Measurements from ENCODE around the gene SULT1A1.
"Not testable (repeated sequence)": the region's sequence is repeated elsewhere in the genome, so short reads cannot be mapped to it uniquely, and the experiment has no call there.

The SULT1A1 gene

DNA sequence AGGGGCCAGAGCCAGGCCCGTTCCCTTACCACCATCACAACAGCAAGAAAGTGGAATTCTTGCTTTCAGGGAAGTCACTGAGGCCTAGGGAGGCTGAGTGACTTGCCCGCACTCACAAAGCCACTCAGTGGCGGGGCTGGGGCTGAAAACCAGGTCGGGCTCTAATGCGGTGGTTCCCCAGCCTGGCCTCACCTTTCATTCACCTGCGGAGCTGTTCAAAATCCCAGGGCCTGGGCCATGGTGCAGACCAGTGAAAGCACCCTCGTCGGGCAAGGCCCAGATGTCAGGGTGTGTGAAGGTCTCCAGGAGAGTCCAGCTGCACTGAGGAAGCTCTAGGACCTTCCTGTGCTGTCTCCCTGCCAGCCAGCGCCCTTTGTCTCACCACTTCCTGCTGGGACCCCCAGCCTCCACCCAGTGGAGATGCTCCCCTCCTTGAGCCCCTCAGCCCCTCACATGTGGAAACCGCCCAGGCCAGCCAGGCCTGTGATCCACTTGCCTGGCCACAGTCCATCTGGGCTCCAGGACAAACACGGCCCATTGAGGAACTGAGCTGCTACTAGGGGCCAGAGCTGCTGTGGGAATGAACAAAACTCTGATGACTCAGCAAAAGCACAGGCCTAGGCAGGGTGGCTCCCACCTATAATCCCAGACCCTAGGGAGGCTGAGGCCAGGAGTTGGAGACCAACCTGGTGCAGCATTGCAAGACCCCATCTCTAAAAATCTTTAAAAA is 812 bp downstream of the SULT1A1 start:
- DNase-seq (ENCODE audit: low read depth, low spot score), result not testable (repeated sequence)

DNA sequence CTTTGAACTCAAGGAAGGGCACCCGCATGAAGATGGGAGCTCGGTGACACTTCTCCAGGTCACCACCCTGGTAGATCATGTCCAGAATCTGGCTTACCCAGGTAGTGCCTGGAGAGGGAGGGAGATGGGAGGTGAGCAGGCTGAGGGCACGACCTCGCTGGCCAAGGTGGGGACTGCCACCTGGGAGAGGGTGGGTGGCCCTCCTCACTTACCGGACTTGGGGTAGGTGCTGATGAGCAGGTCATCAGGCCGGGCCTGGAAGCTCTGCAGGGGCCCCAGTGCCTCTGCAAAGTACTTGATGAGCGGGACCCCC is 1.4 kb downstream of the SULT1A1 start:
- not testable (repeated sequence) for DNase-seq (ENCODE audit: low read depth, low spot score)

DNA sequence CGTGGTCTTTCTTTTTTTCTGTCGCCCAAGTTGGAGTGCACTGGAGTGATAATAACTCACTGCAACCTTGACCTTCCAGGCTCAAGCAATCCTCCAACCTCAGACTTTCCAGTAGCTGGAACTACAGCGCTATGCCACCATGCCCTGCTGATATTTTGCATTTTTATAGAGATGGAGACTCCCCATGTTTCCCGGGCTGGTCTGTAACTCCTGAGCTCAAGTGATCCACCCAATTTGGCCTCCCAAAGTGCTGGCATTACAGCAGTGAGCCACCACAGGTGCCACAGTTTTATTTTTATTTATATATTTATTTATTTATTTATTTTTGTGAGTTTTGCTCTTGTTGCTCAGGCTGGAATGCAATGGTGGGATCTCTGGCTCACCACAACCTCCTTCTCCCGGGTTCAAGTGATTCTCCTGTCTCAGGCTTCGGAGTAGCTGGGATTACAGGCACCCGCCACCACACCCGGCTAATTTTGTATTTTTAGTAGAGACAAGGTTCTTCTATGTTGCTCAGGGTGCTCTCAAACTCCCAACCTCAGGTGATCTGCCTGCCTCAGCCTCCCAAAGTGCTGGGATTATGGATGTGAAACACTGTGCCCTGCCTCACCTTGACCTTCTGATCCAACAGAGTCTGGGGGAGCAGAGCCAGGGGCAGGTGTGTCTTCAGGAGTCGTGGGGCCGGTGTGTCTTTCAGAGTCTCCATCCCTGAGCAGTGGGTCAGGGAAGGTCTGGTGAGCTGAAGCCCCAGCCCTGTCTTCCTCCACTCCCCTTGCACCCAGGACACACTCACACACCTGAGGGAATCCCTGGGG is 2.0 kb downstream of the SULT1A1 start:
- DNase-seq (ENCODE audit: low read depth, low spot score), result not testable (repeated sequence)

DNA sequence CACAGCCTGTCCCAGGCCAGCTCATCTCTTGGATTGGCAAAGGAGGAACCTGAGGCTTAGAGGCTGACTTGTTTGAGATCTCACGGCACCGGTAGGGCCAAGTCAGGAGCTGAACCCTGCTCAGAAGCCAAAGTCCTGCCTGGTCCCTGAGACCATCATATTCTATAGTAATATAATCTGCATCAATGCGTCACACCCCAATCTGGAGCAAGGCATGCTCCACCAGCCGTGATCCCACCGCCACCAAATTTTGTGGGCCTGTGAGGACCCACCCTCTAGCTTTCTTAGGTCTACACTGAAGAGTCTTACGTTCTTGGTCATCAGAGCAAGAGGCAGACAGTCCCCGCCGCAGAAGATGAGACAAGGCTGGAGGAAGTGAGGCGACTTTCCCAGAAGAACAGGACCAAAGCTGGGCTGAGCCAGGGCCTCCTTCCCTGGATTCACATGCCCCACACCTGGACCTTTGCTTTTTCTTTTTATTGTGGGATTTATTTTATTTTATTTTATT is 2.7 kb downstream of the SULT1A1 start:
- no peak for DNase-seq (ENCODE audit: low read depth, low spot score)

DNA sequence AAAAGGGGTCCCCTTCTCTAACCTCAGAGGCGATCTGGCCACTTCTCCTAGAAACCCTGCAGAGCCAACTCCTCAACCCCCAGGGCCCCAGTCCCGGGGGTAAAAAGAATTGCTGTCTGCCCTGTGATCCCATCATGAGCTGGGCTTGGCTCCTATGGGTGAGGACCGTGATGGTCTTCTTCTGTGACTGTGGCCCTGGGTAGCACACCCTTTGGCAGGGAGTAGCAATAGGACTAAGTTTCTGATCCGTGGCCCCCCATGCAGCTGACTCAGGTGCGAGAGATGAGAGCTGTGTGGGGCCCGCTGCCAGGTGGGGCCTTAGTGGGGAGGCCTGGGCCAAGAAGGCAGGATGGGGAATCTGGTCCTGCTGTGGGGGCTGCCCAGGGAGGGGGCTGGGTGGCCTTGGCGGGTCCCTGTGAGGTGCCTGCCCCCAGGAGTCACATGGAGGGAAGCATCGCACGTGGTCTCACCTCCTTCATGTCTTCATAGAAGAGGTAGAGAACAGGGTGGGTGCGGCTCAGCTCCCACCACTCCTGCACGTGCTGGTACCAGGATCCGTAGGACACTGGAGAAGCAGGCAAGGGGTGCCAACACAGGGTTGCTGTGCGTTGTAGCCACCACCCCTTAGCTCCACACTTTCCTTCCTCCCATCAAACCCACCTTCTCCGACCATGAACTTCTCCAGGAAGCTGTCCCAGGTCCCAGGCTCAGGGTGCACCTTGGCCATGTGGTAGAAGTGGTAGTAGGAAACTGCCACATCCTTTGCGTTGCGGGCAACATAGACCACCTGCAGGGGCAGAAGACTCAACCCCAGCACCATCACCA is 3.3 kb downstream of the SULT1A1 start:
- DNase-seq (ENCODE audit: low read depth, low spot score), result no peak

DNA sequence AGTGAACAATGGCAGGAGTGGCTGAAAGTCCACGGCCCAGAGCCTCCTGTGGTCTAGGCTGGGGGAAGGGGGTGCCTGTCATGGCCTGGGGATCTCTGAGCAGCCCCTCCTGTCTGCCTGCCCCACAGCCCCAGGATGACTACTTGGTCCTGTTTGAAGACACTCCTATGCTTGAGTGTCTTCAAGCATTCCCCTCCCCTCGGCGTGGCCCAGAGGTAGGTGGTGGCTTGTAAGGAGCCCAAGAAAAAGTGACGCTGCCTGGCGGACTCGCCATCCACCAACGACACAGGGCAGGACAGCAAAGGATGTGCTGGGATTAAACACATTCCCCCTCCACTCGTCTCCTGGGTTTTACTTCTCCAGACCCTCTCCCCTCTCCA is 5.7 kb downstream of the SULT1A1 start:
- DNase-seq (ENCODE audit: low read depth, low spot score), result no peak

DNA sequence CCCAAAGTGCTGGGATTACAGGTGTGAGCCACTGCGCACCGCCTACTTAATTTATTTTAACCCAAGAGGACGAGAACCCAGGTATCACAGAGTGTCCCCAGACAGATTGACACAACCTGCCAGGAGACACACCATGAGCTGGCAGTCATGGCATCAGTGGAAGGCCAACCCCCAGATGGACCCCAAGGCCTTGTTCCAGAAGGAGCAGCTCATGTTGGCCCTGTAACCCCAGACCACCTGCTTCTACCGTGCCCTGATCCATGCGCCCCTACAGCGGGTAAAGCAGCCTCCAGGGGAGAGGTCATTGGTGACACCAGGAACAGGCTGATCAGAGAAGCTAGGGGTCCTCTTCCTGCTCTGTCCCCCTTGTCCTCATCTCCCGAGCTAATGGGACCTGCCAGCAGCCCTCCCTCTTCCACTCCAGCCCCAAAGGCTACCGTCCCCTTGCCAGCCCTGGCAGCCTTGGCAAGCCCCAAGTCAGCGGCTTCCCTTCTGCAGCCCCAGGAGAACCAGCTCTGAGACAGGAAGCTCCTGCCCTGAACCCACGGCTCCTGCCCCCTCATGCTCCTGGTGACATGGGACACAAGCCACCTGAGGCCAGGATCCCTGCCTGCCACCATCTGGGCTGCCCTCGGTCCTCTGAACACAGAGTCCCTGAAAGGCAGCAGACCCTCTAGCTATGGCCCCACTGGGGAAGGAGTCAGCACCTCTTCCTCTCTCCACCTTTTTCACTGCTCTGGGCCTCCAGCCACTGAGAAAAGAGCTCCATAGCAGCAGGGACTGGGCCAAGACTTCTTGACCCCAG is 6.3 kb downstream of the SULT1A1 start:
- no peak for DNase-seq (ENCODE audit: low read depth, low spot score)

DNA sequence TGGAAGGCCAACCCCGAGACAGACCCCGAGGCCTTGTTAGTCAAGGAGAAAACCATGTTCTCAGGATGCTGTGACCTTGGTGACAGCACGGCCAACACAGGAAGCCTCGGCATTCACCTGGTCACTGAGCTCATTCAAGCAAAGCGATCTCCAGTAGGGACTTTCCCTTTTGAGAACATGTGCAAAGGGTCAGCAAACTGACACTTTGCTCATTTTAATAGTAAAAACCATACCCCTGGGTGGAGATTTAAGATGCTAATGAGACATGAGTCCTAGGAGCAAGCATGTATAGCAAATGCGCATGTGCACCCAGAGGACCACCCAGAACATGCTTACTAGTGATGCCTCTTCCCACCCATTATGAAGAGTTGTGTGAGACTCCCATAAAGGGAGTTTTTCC is 7.3 kb downstream of the SULT1A1 start:
- DNase-seq (ENCODE audit: low read depth, low spot score), result no peak

DNA sequence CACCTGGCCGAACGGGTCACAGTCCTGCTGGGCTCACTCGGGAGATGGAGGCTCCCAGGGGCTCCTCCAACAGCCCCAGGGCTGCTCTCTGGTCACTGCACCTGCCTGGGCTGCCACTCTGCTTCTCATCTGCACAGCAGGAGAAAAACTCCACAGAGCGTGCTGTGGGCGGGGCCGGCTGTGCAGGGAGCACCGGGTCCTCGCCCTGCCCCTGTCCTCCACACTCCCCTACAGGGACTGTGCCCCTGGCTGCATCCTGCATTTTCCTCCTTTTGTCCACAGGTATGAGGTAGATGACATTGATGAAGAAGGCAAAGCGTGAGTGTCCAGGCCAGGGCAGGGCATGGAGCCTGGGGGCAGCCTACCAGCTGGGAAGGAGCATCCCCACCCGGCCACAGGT is 7.8 kb downstream of the SULT1A1 start:
- not testable (repeated sequence) for DNase-seq (ENCODE audit: low read depth, low spot score)

DNA sequence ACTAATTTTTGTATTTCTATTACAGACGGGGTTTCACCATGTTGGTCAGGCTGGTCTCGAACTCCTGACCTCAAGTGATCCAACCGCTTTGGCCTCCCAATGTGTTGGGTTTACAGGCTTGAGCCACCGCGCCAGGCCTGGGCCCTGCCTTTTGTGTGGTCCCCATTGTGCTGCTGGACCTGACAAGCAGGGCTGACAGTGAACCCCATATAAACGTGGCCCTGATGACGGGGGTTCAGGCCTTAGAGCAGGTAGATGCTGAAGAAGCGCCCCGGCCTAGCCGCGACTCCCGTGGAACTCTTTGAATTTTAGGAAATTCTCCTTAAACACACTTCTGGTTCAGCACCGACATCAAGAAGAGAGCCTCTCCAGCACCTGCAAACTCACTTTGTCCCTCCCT is 8.3 kb downstream of the SULT1A1 start:
- not testable (repeated sequence) for DNase-seq (ENCODE audit: low read depth, low spot score)

DNA sequence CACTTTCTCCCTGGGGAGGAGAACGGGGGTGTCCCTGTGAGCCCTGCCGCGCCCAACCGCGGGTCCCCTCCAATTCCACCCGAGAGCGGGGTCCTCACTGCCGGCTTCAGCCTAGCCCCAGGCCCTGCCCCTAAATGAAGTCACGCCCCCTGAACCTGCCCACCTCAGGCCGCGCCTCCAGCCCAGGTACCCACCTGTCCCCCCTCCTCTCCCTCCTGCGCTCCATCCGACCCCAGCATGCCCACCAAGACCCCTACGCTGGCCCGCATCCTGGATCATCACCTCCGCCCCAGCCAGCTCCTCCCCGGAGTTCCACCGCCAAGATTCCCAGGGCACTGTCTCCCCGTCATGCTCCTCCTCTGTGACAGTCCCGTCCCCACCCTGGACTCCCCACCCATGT is 8.9 kb downstream of the SULT1A1 start:
- not testable (repeated sequence) for DNase-seq (ENCODE audit: low read depth, low spot score)

DNA sequence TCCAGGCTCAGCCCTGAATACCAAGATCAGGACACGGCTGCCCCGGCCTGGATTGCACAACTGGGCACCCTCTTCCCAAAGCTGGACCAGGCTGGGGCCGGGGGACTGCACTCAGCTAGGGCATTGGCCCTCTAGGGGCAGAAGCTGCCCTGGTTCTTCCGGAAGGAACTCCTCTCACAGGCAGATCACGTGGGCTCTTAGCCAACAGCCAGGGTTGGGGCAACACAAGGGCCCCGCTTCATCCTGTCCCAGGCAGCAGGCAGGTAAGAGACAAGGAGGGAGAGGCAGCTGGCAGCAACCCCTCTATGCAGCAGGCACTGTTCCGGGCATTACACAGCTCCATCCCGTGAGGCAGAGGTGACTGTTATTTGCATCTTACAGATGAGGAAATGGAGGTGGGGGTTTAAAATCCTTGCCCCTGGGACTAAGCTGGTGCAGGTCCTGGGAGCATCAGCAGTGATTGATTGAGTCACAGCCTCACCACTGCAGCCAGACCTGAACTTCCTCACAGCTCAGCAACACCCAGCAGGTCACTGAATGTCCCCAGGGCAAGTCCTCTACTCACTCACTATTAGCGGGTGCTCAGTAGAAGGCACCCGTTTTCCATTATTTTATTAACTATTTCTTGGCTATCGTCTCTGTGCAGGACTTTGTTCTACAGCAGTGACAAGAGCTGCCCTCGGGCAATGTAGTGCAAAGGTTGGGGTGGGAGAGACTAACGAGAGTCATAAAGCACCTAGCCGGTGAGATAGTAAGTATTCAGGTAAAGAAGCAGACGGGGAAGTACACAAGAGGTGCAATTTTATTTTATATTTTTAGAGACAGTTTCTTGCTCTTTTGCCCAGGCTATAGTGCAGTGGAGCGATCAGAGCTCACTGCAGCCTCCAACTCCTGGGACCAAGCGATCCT is 10.2 kb downstream of the SULT1A1 start:
- DNase-seq (ENCODE audit: low read depth, low spot score), result not testable (repeated sequence)

DNA sequence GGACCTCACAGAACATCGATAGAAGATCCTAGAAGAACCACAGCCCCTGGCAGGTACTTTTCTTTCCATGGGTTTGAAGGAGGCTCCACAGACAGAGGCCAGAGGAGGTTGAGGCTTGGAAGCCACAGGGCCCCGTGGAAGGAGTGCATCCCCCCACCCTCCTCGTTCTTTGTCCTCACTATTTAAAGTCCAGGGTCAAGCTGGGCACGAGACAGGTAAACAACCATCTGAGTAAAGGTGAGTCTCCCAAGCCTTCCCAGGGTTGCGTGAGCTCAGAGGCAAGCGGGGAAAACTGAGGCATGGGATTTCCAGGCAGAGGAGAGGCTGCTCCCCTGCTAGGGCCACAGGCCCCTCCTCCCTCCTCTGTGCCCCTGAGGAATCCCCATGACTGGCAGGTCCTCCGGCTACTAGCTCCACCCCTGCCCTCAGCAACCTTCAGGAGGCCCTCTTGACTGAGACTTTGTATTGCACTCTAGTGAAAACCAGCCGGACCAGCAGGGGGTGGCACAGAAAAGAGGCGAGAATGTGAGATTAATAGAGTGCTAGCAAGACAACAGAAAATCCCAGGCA is 12.1 kb downstream of the SULT1A1 start:
- DNase-seq (ENCODE audit: low read depth, low spot score), result no peak

DNA sequence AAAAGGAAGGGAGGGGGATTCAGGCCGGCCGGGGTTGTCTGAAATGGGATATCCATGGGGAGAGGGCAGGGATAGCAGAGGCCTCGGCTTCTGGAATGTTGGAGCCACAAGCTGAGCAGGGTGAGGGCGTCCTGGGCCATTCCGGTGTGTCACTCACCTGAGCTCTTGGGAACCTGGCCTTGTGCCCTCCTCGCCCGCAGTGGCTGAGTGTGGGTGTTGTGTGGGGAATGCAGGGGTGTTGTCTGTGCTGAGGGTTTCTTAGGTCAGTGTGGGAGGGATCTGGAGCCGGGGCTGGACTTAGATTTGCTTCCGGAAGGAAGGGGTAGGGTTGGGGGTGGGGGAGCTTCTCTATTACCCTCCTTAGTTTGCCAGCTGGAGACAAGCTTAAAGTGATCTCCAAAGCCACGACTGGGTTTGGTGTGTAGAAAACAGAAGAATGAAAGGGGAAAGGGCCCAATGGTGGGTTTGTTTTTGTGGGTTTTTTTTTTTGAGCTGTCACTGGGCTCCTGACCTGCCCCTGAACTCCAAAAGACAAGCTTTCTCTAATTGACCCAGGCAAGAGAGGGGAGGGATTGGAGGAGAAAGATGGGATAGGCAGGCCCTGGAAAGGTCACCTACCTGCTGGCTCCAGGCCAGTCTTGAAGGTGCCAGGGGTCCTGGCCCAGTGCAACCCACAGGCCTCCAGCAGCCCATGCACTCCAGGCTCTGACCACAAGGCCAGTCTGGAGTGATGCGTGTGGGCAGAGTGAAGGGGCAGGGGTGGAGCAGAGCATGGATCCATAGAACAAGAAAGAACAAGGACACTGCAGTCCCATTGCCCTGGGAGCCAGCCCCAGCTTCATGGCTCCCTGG is 12.8 kb downstream of the SULT1A1 start, which contains the start of gene SULT1A2:
SULT1A2 (minus strand) TSS at position 211 of the 852 bp plus-strand sequence. CDS start 1,120 bp downstream, outside the sequence.
- DNase-seq (ENCODE audit: low read depth, low spot score), result no peak

DNA sequence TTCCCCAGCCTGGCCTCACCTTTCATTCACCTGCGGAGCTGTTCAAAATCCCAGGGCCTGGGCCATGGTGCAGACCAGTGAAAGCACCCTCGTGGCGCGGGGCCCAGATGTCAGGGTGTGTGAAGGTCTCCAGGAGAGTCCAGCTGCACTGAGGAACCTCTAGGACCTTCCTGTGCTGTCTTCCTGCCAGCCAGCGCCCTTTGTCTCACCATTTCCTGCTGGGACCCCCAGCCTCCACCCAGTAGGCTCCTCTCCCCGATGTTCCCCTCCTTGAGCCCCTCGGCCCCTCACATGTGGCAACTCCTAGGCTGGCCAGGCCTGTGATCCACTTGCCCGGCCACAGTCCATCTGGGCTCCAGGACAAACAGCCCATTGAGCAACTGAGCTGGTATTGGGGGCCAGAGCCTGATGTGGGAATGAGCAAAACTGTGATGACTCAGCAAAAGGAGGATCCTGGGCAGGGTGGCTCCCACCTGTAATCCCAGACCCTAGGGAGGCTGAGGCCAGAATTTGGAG is 13.7 kb downstream of the SULT1A1 start:
- DNase-seq (ENCODE audit: low read depth, low spot score), result no peak

DNA sequence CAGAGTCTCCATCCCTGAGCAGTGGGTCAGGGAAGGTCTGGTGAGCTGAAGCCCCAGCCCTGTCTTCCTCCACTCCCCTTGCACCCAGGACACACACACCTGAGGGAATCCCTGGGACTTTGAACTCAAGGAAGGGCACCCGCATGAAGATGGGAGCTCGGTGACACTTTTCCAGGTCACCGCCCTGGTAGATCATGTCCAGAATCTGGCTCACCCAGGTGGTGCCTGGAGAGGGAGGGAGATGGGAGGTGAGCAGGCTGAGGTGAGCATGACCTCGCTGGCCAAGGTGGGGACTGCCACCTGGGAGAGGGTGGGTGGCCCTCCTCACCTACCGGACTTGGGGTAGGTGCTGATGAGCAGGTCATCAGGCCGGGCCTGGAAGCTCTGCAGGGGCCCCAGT is 14.4 kb downstream of the SULT1A1 start:
- DNase-seq (ENCODE audit: low read depth, low spot score), result not testable (repeated sequence)

DNA sequence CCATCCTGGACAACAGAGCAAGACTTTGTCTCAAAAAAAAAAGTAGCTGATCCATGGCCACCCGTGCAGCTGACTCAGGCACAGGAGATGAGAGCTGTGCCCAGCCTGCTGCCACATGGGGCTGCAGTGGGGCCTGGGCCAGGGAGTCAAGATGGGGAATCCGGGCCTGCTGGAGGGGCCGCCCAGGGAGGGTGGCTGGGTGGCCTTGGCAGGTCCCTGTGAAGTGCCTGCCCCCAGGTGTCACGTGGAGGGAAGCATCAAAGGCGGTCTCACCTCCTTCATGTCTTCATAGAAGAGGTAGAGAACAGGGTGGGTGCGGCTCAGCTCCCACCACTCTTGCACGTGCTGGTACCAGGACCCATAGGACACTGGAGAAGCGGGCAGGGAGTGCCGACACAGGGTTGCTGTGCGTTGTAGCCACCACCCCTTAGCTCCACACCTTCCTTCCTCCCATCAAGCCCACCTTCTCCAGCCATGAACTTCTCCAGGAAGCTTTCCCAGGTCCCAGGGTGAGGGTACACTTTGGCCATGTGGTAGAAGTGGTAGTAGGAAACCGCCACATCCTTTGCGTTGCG is 16.8 kb downstream of the SULT1A1 start:
- no peak for DNase-seq (ENCODE audit: low read depth, low spot score)

DNA sequence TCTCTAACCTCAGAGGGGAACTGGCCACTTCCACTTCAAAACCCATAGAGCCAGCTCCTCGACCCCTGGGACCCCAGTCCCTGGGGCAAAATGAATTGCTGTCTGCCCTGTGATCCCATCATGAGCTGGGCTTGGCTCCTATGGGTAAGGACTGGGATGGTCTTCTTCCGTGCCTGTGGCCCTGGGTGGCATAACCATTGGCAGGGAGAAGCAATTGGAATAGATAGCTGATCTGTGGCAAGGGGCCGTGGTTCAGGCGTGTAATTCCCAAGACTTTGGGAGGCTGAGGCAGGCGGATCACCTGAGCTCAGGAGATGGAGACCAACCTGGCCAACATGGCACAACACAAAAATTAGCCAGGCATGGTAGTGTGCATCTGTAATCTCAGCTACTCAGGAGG is 17.3 kb downstream of the SULT1A1 start:
- no peak for DNase-seq (ENCODE audit: low read depth, low spot score)

Data from brain pericyte (primary cell).